CD4-positive, alpha-beta T cell treated with Interleukin-12 subunit alpha and Interleukin-12 subunit beta, for 1 hour (primary cell): ENCODE measurements around the gene OR10H2.
A peak's percentile ranks its signal among the peaks of the same experiment; 100 is the strongest.
"Not testable (repeated sequence)": the region's sequence is repeated elsewhere in the genome, so short reads cannot be mapped to it uniquely, and the experiment has no call there.

ENCODE experiments used
- DNase-seq: peaks from one replicate; pipeline ENCODE4 v3.0.0-alpha.2; 2020

The OR10H2 gene, protein sequence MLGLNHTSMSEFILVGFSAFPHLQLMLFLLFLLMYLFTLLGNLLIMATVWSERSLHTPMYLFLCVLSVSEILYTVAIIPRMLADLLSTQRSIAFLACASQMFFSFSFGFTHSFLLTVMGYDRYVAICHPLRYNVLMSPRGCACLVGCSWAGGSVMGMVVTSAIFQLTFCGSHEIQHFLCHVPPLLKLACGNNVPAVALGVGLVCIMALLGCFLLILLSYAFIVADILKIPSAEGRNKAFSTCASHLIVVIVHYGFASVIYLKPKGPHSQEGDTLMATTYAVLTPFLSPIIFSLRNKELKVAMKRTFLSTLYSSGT

DNA sequence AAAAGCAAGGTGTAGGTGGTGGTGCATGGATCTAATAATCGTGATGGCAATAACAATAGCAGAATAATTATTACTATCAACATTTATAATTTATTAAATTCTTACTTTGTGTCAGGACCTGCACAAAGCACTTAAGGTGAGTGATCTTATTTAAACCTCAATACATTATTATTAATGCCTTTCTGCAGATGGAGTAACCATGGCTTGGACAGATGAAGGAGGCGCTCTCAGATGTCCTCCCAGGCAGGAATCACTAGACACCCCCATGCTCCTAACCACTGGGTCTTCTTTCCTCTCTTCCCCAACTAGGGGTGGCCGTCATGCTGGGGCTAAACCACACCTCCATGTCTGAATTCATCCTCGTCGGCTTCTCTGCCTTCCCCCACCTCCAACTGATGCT lies at the start of gene OR10H2:
TSS of gene OR10H2 (plus strand) at position 301 of the 400 bp plus-strand sequence. CDS start at position 321, 20 bp downstream.
- no peak for DNase-seq

DNA sequence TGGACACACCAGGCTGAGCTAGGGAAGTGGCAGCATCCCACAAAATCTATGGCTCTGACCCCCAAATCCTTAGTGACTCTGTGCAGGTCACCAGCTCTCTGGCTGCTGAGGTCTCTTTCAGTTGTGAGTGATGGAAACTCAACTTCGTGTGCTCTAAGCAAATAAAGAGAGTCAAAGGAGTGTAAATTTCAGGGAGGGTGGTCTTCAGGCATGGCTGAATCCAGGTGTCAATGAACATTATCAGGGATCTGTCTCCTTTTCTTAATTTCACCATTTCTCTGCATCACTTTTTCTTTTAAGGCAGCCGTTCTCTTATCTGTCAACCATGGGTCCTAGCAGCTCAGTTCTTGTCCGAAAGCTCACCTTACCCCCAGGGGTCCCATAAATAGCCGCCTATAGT lies 48.7 kb upstream of the OR10H2 start:
- DNase-seq, result no peak

DNA sequence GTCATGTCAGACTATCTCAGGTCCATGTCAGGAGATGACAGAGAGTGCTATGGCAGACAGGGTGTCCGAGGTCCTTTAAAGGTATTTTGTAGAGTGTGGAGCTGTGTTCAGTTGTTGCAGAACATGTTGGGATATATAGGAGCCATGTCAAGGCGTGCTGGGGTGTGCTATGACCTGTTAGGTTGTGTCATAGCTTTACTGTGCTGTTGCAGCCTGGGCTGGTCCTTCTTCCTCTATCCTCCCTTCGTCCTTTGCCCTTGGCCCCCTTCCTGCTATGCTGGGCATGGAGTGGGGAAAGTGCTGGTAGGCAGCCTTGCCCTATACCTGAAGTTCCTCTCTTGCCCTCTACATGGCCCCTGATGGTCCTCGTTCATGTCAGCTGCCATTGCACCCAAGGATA lies 48.0 kb upstream of the OR10H2 start:
- not testable (repeated sequence) for DNase-seq

DNA sequence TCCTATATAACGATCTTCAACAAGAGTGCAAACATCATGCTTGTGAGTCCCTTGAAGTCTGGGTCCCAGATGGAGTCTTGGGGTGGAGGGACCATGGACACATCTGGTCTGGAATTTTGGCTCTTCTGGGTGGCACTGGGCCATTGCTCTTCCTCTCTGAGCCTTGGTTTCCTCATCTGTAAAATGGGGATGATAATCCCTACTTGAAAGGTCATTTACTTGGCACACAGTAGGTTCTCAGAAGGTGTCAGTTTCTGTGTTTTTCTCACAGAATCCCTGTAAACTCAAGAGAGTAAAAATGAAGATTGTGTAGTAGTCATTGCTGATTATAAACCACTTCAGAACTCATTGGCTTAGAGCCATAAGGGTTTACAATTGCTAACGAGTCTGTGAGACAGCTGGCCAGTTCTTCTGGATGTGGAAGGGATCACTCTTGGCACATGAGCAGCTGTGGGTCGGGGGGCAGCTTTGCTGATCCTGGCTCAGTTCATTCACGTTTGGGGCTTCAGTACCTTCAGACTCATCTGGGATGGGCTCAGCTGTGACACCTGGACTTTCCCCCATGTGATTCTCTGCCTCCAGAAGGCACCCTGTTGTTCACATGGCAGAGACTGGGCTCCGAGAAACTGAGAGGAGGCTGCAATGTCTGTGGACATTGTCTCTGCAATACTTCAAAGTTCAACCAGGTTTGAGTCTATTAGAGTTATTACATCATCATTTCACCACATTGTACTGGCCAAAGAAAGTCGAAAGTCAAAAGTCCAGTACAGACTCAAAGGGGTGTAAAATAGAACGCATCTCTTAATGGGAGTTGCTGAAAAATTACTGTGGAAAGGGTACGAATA lies 47.1 kb upstream of the OR10H2 start:
- no peak for DNase-seq

DNA sequence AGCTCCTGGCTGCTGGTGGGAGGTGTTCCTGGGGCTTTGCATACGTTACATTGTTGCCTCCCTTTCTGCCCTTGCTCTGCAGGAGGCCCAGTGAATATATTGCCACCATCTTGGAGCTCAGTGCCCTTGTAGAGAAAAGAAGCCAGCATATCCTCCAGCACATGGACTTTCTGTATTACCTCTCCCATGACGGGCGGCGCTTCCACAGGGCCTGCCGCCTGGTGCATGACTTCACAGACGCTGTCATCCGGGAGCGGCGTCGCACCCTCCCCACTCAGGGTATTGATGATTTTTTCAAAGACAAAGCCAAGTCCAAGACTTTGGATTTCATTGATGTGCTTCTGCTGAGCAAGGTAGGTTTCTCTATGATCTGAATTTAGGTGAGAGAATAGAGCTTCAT lies 44.4 kb upstream of the OR10H2 start:
- no peak for DNase-seq

DNA sequence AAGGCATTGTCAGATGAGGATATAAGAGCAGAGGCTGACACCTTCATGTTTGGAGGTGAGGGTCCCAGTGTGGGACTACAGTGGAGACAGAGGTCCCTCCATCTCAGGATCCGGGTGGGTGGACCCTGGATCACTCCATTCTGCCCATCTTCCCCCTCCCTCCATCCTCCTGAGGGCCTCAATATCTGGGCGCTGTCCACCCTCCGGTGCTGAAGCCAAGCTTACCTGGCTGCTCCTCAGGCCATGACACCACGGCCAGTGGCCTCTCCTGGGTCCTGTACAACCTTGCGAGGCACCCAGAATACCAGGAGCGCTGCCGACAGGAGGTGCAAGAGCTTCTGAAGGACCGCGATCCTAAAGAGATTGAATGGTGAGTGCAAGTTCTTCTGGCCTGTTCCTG lies 43.0 kb upstream of the OR10H2 start:
- DNase-seq, result no peak

DNA sequence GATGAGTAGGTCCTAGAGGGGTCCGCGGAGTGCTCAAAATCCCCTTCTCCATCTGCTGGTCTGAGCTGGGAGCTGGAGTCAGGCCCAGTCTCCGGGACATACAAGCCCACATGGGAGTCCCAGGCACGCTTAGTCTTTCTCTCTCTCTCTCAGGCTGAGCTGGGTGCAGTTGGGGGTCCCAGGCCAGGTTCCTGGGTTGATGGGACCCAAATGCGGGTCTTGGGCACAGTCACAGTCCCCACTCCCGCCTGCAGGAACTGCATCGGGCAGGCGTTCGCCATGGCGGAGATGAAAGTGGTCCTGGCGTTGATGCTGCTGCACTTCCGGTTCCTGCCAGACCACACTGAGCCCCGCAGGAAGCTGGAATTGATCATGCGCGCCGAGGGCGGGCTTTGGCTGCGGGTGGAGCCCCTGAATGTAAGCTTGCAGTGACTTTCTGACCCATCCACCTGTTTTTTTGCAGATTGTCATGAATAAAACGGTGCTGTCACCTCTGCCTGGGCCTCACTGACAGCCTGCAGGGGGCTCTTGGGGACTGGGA lies 31.1 kb upstream of the OR10H2 start:
- DNase-seq, result no peak

DNA sequence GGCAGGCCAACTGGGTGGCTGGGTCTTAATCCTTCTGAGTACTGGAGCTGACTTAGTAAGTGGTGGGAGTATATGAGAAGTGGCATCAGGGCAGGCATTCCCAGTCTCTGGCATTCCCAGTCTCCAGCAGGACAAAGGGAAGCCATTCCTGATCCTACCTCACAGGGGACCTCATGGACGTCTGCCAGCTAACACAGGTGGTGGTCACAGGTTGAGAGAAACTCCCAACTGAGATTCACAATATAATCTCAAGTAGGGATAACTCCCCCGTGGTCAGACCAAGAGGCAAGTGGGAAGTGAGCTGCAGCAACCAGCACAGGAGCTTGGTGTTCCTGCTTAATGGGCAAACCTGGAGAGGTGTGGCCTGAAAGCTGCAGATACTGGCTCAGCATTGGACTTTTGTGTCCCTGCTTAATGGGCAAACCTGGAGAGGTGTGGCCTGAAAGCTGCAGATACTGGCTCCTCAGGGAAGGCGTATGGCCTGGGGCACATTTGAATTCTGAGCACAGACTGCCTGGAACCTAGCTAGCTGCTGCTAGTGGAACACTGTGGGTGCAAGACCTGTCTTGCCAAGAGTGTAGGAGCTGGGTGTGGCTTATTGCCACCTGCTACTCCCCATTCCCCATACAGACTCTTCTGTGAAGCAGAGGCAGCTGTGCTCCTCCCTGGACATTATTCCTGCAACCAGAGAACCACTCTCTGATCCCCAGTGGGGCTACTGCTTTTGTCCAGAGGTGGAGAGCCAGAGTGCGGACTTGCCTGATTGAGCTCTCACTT lies 25.9 kb upstream of the OR10H2 start:
- DNase-seq, result no peak

DNA sequence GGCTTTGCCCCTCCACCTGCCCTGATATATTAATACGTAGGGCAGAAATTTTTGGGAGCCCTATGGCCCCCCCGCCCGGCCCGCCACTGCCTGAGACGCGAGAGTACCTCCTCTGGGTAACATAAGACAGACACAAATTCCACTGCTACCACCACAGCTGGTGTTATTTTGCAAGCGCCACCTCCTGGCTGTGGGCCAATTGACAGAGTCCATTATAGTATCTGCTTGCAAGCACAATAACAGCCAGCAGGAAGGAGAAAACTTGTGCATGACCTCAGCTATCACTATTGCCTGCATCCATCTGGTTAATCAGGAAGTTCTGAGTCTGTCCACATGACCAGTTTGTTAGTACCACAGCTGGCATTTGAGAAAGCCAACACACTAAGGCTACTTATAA lies 25.3 kb upstream of the OR10H2 start:
- peak; percentile 20 for DNase-seq

DNA sequence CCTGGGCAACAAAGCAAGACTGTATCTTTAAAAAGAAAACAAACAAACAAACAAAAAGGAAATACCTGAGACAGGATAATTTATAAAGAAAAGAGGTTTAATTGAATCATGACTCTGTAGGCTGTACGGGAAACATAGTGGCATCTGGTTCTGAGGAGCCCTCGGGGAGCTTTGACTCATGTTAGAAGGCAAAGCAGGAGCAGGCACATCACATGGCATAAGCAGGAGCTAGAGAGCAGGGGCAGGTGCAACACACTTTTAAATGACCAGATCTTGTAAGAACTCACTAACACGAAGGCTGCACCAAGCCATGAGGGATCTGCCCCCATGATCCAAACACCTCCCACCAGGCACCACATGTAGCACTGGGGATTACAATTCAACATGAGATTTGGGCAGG lies 13.2 kb upstream of the OR10H2 start:
- DNase-seq, result no peak

DNA sequence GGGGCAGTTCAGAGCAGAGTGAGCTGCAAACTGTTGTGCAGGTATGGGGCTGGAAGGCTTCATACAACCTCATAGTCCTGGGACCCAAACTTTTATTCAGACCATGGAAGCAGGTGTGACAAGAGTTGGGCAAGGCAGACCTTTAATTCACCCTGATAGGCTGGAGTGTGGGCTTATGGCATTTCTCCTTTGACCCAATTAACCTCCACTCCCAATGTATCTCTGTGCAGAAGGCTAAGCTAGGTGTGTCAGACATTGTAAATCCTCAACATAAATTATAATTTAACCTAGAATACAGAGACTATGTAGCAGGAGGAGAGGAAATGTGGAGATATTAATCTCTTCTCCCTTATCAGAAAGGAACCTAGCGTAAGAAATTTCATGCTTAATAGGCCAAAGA lies 12.2 kb upstream of the OR10H2 start:
- no peak for DNase-seq

DNA sequence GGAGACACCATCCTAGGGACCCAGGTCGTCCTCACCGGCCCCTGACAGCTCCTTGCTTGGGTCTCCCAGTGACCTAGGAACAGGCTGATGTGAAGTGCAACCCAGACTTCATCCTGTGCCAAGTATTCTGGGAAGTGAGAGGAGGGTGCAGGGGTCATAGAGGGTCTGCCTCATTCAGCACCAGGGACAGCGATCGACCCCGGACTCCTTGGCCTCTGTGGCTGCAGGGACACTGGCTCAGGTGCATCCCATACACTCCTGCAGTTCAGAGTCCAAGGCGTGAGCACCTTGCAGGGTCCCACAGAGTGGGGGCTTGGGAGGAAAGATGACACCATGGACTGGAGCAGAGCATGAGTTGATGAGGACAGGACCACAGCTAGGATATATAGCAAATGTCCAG lies 10.0 kb upstream of the OR10H2 start:
- no peak for DNase-seq

DNA sequence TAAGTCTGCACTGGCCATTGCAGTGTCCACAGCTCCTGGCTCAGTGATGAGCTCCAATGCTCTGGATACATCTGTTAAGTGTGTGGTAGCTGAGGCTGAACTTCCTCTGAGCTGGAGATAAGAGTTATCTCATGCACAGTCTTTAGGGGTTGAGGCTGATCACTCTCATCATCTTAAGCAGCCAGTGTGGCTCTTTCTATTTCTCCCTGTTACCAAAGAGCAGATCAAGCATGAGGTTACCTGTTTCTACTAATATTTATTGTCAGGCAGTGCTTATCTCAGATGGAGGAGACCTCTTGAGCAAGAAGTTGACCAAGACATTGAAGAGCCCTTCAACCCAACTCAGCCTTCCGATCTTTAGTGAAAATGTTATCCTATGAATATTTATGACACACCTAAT lies 6.6 kb upstream of the OR10H2 start:
- DNase-seq, result no peak

DNA sequence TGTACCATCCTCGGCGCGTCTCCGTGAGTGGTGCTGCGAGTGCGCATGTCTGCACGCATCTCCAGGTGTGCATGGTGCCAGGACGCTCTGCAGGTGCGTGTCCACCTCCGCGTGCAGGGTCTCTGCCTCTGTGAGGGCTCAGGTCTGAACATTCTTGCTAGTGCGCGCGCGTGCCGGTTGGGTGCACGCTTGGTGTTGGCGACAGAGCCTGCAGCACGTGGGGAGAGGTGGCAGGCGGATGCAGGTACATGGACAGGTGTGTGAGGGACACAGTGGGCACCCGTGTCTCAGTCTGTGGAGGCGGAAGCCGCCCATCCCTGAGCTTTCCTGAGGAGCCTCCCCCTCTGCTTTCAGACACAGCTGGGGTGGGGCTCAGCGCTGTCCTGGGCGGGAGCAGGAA lies 4.9 kb upstream of the OR10H2 start:
- DNase-seq, result no peak

DNA sequence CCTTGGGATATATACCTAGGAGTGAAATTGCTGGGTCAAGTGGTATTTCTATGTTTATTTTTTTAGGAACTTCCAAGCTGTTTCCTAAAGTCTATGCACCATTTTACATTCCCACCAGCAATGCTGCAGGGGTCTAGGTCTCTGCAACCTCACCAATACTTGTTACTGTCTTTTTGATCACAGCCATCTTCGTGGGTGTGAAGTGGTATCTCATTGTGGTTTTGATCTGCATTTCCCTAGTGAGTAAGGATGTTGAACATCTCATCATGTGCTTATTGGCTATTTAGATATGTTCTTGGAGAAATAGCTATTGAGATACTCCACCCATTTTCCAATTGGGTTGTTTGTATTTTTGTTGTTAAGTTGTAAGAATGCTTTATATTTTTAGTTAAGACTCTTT lies 2.7 kb downstream of the OR10H2 start:
- DNase-seq, result no peak

DNA sequence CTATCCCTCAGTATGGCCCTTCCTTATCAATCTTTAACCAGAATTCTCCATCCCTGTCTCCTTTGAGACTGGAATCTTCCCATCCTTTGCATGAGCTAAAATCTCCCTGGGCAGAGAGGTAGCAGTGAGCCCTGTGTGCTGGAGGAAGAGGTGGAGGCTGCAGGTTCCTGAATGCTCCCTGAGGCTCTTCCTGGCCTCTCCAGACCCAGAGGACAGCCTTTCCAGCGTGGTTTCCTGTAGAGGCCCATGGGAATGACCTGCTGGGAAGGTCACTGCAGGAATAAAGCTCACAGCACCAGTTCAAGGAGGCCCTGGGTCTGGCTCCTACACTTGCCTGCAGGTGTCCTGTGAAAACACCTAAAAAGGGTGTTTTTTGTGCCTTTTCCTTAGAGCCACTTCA lies 4.6 kb downstream of the OR10H2 start:
- no peak for DNase-seq

DNA sequence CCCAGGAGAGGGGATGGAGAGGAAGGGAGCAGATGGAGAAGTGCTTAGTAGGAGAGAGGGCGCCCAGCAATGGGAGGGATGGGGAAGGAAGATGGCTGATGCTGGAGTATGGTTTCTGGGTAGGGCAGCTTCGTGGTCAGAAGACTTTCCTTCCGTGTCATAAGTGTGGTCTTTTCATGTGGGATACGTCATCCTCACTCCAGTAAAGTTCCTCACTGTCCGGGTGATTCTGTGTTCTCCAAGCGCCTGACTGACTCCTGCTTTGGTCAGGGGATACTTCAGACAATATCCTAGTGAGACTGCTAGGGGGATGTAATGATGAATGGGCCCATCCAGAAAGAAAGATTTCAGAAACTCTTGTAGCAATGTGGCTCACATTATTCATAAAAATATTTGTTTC lies 6.1 kb downstream of the OR10H2 start:
- no peak for DNase-seq

DNA sequence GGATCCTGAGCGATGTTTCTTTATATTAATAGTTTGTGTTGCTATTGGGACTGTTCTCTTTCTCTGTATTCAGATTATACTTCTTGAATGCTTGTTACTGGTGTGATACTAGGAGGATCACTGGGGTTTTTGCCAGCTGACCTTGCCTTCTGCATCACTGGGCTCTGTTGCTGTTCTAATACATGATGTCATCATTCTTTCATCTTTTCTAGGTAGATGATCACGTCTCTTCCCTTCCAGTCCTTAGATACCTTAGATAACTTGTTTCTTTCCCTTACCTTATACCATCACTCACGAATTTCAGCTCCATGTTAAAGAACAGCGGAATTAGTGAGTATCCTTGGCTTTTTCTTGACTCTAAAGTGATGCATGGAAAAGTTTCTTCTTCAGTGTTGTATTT lies 9.9 kb downstream of the OR10H2 start, which contains the start of gene OR10H3:
TSS of gene OR10H3 (plus strand) at position 264 of the 400 bp plus-strand sequence. CDS start 3,408 bp downstream, outside the sequence.
- DNase-seq, result no peak

DNA sequence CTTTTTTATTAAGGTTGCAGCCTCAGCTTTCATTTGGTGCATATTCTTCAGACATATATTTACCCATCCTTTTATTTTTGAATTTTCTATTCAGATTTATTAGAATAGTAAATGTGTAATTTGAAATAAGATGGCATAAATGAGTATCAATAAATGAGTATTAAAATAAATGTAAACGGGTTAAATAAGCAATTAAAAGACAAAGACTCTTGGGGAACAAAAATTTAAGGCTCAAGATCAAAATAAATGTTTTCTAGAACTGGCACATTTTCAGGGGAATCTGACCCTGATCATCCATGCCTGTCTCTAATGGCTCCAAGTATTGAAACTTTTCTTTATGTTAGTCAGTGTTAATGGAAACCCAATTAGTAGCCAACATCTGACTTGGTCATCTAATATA lies 13.0 kb downstream of the OR10H2 start:
- no peak for DNase-seq

DNA sequence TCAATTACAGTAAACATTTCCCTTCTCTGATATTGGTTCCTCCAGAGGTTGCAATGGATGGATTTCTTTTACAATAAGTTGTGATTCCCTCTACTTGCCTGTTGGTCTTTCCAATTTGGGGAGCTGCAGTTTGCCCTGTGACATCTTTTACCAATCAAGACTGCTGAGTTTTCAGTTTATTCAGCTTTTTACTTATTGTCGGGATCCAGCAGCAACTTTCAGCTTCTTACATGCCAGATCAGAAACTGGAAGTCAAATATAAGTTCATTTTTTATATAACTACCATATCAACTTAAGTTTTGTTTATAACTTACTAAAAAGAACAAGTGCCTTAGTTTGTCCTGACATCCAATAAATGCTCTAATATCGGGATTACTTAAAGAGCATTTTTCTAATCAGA lies 20.4 kb downstream of the OR10H2 start:
- DNase-seq, result no peak

DNA sequence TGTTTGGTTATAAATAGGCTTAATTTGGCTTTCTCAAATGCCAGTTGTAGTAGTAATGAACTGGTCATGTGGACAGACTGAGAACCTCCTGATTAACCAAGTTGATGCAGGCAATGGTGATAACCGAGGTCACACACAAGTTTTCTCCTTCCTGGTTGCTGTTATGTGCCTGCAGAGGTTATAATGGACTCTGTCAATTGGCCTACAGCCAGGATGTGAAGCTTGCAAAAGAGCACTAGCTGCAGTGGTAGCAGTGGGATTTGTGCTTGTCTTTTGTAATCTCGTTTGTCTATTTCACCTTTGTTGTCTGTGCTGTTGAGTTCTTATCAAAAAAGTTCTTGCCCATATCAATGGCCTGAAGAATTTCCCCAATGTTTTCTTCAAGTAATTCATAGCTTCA lies 30.6 kb downstream of the OR10H2 start:
- no peak for DNase-seq

DNA sequence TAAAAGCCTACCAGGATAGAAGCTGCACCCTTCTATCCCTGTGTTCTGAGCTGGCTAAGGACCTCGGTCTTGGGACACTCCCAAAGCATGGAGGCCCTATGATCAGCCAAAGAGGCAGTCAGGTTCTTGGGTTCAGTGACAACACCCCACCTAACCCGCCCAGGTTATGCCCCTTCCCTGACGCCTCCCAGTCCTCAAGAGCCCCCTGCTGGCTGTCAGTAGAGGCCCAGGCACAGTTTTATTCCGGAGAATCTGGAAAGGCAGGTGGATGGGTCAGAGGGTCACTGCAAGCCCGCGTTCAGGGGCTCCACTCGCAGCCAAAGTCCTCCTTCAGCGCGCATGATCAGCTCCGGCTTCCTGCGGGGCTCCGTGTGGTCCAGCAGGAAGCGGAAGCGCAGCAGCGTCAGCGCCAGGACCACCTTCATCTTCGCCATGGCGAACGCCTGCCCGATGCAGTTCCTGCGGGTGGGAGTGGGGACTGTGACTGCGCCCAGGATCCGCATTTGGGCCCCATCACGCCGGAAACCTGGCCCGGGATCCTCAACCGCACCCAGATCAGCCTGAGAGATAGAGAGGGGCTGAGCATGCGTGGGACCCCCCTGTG lies 32.2 kb downstream of the OR10H2 start:
- DNase-seq, result no peak

DNA sequence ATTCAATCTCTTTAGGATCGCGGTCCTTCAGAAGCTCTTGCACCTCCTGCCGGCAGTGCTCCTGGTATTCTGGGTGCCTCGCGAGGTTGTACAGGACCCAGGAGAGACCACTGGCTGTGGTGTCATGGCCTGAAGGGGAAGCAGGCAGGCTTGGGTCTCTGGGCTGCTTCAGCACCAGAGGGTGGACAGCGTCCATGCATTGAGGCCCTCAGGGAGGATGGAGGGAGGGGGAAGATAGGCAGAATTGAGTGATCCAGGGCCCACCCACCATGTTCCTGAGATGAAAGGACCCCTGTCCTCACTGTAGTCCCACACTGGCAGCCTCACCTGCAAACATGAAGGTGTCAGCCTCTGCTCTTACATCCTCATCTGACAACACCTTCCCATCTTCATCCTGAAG lies 41.8 kb downstream of the OR10H2 start:
- no peak for DNase-seq
